SK-N-SH treated with all-trans-retinoic acid at 6 μM for 48 hours (cell line): ENCODE measurements around the gene STARD13.

Experiments used
- ATAC-seq: fragments of 200-7000 bp; cut with Tn5 transposase; 3 replicates; pipeline ENCODE4 v1.9.1; 2020; ENCODE audit warnings: mild to moderate bottlenecking, moderate library complexity
- ARNTL ChIP-seq: fragments of 450-650 bp; formaldehyde crosslinking; IDR thresholded peaks from 2 replicates; pipeline ENCODE4 v1.5.0; 2020; ENCODE audit warnings: low read depth, mild to moderate bottlenecking, moderate library complexity, borderline replicate concordance
- BACH2 ChIP-seq: fragments of 250-450 bp; sonication (Bioruptor Pico); IDR thresholded peaks from 2 replicates; pipeline ENCODE4 v1.9.0; 2021; ENCODE audit warnings: mild to moderate bottlenecking, borderline replicate concordance
- CSDC2 ChIP-seq: fragments of 250-450 bp; sonication (Bioruptor Pico); IDR thresholded peaks from 2 replicates; pipeline ENCODE4 v1.5.0; 2020; ENCODE audit warnings: mild to moderate bottlenecking, moderate library complexity
- ESRRG ChIP-seq: fragments of 250-450 bp; sonication (Bioruptor Pico); IDR thresholded peaks from 2 replicates; pipeline ENCODE4 v1.6.1; 2021; ENCODE audit warnings: mild to moderate bottlenecking
- GLIS3 ChIP-seq: fragments of 250-450 bp; sonication (Bioruptor Pico); IDR thresholded peaks from 2 replicates; pipeline ENCODE4 v1.5.0; 2020; ENCODE audit warnings: mild to moderate bottlenecking, moderate library complexity
- ISL1 ChIP-seq: fragments of 250-450 bp; sonication (Bioruptor Pico); IDR thresholded peaks from 2 replicates; pipeline ENCODE4 v2.1.2; 2022; ENCODE audit warnings: mild to moderate bottlenecking, moderate library complexity
- OSR1 ChIP-seq: fragments of 250-450 bp; sonication (Bioruptor Pico); IDR thresholded peaks from 2 replicates; pipeline ENCODE4 v1.8.0; 2022; ENCODE audit warnings: moderate library complexity, mild to moderate bottlenecking, inconsistent platforms
- PATZ1 ChIP-seq: fragments of 250-450 bp; sonication (Bioruptor Pico); IDR thresholded peaks from 2 replicates; pipeline ENCODE4 v1.8.0; 2020; ENCODE audit warnings: mild to moderate bottlenecking, moderate library complexity, borderline replicate concordance
- PPARA ChIP-seq: fragments of 250-450 bp; sonication (Bioruptor Pico); IDR thresholded peaks from 2 replicates; pipeline ENCODE4 v1.5.0; 2020; ENCODE audit warnings: mild to moderate bottlenecking, borderline replicate concordance
- SNAI2 ChIP-seq: fragments of 250-450 bp; sonication (Bioruptor Pico); IDR thresholded peaks from 2 replicates; pipeline ENCODE4 v1.5.0; 2020; ENCODE audit warnings: mild to moderate bottlenecking, moderate library complexity
- TCF4 ChIP-seq: fragments of 250-450 bp; sonication (Bioruptor Pico); IDR thresholded peaks from 2 replicates; pipeline ENCODE4 v1.8.0; 2021; ENCODE audit warnings: mild to moderate bottlenecking, moderate library complexity, borderline replicate concordance
- TOX ChIP-seq: fragments of 250-450 bp; sonication (Bioruptor Pico); IDR thresholded peaks from 2 replicates; pipeline ENCODE4 v1.8.0; 2021; ENCODE audit warnings: mild to moderate bottlenecking, moderate library complexity, borderline replicate concordance
- TSHZ2 ChIP-seq: fragments of 250-450 bp; sonication (Bioruptor Pico); IDR thresholded peaks from 2 replicates; pipeline ENCODE4 v1.5.0; 2020; ENCODE audit warnings: mild to moderate bottlenecking, moderate library complexity
- ZC3H10 ChIP-seq: fragments of 250-450 bp; sonication (Bioruptor Pico); IDR thresholded peaks from 2 replicates; pipeline ENCODE4 v1.5.1; 2021; ENCODE audit warnings: mild to moderate bottlenecking, moderate library complexity
- ZFP3 ChIP-seq: fragments of 250-450 bp; sonication (Bioruptor Pico); IDR thresholded peaks from 2 replicates; pipeline ENCODE4 v1.5.0; 2020; ENCODE audit warnings: mild to moderate bottlenecking, moderate library complexity
- ZFP30 ChIP-seq: fragments of 450-650 bp; formaldehyde crosslinking; IDR thresholded peaks from 2 replicates; pipeline ENCODE4 v1.5.0; 2022; ENCODE audit warnings: mild to moderate bottlenecking, moderate library complexity
- ZNF70 ChIP-seq: fragments of 450-650 bp; formaldehyde crosslinking; IDR thresholded peaks from 2 replicates; pipeline ENCODE4 v1.5.0; 2020; ENCODE audit warnings: mild to moderate bottlenecking, moderate library complexity
- TF ChIP-seq, protein P1 (sequence below): fragments of 250-450 bp; sonication (Bioruptor Pico); IDR thresholded peaks from 2 replicates; pipeline ENCODE4 v1.8.0; 2021; ENCODE audit warnings: low read depth, mild to moderate bottlenecking, moderate library complexity, borderline replicate concordance
- TF ChIP-seq, protein P2 (sequence below): fragments of 250-450 bp; sonication (Bioruptor Pico); IDR thresholded peaks from 2 replicates; pipeline ENCODE4 v1.5.1; 2021; ENCODE audit warnings: mild to moderate bottlenecking, moderate library complexity
- TF ChIP-seq, protein P3 (sequence below): fragments of 250-450 bp; sonication (Bioruptor Pico); IDR thresholded peaks from 2 replicates; pipeline ENCODE4 v1.5.1; 2020; ENCODE audit warnings: low read depth, mild to moderate bottlenecking, moderate library complexity

STARD13 gene

DNA sequence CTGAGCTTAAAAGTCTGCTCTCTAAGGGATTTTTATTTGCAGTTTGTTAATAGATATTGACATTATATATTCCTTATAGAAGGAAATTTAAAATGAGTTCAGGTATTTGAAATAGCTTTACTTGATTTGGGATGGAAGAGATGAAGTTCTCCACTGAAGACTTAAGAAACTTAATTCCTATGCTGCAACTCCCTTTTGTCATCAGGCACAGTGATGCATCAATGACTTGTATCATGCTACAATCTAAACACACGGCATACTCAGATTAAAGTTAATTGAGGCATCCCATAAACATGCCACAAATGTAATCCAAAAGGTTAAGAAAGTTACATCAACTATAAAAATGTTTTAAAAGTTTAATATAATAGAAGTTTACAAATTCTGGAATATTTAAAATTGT lies 109.0 kb downstream of the STARD13 start:
- no peak for ATAC-seq
- TF ChIP-seq ZC3H10 (CRISPR knock-in tag): no peak
- TF ChIP-seq, protein P1, sequence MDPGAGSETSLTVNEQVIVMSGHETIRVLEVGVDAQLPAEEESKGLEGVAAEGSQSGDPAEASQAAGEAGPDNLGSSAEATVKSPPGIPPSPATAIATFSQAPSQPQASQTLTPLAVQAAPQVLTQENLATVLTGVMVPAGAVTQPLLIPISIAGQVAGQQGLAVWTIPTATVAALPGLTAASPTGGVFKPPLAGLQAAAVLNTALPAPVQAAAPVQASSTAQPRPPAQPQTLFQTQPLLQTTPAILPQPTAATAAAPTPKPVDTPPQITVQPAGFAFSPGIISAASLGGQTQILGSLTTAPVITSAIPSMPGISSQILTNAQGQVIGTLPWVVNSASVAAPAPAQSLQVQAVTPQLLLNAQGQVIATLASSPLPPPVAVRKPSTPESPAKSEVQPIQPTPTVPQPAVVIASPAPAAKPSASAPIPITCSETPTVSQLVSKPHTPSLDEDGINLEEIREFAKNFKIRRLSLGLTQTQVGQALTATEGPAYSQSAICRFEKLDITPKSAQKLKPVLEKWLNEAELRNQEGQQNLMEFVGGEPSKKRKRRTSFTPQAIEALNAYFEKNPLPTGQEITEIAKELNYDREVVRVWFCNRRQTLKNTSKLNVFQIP (CRISPR knock-in tag): no peak
- TF ChIP-seq TCF4 (CRISPR knock-in tag): no peak
- TF ChIP-seq PPARA (CRISPR knock-in tag): no peak
- TF ChIP-seq ZFP30: no peak
- no peak for TF ChIP-seq ZFP3 (CRISPR knock-in tag)
- TF ChIP-seq CSDC2 (CRISPR knock-in tag): no peak
- TF ChIP-seq, protein P2, sequence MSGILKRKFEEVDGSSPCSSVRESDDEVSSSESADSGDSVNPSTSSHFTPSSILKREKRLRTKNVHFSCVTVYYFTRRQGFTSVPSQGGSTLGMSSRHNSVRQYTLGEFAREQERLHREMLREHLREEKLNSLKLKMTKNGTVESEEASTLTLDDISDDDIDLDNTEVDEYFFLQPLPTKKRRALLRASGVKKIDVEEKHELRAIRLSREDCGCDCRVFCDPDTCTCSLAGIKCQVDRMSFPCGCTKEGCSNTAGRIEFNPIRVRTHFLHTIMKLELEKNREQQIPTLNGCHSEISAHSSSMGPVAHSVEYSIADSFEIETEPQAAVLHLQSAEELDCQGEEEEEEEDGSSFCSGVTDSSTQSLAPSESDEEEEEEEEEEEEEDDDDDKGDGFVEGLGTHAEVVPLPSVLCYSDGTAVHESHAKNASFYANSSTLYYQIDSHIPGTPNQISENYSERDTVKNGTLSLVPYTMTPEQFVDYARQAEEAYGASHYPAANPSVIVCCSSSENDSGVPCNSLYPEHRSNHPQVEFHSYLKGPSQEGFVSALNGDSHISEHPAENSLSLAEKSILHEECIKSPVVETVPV (CRISPR knock-in tag): no peak
- TF ChIP-seq ARNTL (CRISPR knock-in tag): no peak
- TF ChIP-seq SNAI2 (CRISPR knock-in tag): no peak
- no peak for TF ChIP-seq PATZ1 (CRISPR knock-in tag)
- no peak for TF ChIP-seq OSR1
- TF ChIP-seq, protein P3, sequence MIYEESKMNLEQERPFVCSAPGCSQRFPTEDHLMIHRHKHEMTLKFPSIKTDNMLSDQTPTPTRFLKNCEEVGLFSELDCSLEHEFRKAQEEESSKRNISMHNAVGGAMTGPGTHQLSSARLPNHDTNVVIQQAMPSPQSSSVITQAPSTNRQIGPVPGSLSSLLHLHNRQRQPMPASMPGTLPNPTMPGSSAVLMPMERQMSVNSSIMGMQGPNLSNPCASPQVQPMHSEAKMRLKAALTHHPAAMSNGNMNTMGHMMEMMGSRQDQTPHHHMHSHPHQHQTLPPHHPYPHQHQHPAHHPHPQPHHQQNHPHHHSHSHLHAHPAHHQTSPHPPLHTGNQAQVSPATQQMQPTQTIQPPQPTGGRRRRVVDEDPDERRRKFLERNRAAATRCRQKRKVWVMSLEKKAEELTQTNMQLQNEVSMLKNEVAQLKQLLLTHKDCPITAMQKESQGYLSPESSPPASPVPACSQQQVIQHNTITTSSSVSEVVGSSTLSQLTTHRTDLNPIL (CRISPR knock-in tag): no peak
- TF ChIP-seq BACH2 (CRISPR knock-in tag): no peak
- no peak for TF ChIP-seq ESRRG (CRISPR knock-in tag)
- no peak for TF ChIP-seq GLIS3
- no peak for TF ChIP-seq ISL1
- no peak for TF ChIP-seq ZNF70 (CRISPR knock-in tag)
- no peak for TF ChIP-seq TOX (CRISPR knock-in tag)
- no peak for TF ChIP-seq TSHZ2

GRCh38 chr13:33175991-33176390 lies 109.6 kb downstream of the STARD13 start:
- peak; percentile 46 for ATAC-seq
- TF ChIP-seq ISL1 (no peak), PPARA (CRISPR knock-in tag) (no peak), PATZ1 (CRISPR knock-in tag) (no peak), CSDC2 (CRISPR knock-in tag) (no peak), TSHZ2 (no peak)
- TF ChIP-seq, protein P2 (CRISPR knock-in tag): no peak
- TF ChIP-seq, protein P3 (CRISPR knock-in tag): no peak
